ENCODE data around the gene KSR1.

DNA sequence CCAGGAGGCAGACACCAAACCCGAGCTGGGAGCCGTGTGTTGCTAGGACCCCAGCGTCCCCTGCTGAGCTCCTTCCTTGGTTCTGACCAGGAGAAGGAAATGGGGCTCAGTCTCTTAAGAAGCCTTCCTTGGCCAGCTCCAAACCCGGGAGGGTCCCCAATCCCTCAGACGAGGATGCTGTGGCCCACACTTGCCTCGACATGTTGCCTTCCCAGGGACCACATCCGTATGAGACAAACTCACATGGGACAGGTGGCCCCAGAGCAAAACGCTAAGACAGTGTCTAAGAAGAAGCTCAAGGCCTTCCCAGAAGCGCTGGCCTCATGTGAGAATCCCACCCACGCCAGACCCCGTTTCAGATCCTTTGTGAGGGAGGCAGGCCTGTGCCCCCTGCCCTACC lies 194.6 kb downstream of the KSR1 start:
- TF ChIP-seq, protein P1, sequence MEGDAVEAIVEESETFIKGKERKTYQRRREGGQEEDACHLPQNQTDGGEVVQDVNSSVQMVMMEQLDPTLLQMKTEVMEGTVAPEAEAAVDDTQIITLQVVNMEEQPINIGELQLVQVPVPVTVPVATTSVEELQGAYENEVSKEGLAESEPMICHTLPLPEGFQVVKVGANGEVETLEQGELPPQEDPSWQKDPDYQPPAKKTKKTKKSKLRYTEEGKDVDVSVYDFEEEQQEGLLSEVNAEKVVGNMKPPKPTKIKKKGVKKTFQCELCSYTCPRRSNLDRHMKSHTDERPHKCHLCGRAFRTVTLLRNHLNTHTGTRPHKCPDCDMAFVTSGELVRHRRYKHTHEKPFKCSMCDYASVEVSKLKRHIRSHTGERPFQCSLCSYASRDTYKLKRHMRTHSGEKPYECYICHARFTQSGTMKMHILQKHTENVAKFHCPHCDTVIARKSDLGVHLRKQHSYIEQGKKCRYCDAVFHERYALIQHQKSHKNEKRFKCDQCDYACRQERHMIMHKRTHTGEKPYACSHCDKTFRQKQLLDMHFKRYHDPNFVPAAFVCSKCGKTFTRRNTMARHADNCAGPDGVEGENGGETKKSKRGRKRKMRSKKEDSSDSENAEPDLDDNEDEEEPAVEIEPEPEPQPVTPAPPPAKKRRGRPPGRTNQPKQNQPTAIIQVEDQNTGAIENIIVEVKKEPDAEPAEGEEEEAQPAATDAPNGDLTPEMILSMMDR (IDR thresholded peaks at IDR 0.05) = no peak
- TF ChIP-seq POLR2A (IDR thresholded peaks at IDR 0.05) = no peak

All from uterus (tissue), 2 donors.